ENCODE measurements around the gene NPR1.

NPR1 gene

GRCh38 chr1:153730468-153730988 lies 52.0 kb downstream of the NPR1 start:
- no peak for DNase-seq

DNA sequence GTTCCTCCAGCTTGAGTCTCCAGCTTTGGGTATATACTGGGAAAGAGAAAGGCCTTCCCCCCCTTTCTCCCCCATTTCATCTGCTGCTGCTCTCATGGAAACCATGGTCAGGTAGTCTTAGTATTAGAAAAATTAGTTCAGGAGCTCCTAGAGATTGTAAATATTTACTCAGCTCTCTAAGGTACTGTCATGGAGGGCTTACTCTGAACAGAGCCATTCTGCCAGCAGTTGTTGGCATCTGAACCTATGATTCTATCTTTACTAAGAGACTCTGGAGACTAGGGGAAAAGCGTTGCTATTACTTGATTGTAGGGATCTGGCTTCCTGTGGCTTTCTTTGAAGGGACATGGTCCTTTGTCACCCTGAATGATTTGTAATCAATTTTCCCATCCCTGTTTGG lies 55.5 kb downstream of the NPR1 start:
- no peak for DNase-seq

DNA sequence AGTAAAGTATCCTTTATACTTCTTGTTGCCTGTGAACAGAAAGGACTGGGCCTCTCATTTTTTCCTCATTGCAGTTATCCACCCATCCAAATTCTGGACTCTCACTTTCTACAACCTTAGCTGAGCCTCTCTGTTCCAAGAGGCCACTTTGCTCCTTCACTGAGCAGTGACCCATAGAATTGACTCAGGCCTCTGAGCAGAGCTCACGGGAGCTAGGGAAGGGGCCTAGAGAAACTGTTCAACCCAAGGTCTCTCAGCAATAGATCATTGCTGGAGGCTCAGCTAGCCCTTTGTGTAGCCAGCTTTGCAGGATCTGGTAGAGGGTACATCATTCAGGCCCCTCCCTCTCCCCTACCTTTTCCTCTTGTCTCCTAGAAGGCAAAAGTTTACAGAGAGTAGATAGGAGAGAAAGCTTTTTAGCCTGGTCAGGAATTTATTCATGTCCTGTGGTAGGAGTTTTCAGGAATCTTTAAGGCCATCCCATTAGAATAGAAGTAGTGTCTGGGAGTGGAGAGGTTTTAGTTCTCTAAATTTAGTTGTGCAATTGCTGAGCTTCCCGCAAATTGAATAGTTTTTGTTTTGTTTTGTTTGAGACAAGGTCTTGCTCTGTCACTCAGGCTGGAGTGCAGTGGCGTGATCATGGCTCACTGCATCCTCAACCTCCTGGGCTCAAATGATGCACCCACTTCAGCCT lies 56.1 kb downstream of the NPR1 start:
- DNase-seq: no peak

DNA sequence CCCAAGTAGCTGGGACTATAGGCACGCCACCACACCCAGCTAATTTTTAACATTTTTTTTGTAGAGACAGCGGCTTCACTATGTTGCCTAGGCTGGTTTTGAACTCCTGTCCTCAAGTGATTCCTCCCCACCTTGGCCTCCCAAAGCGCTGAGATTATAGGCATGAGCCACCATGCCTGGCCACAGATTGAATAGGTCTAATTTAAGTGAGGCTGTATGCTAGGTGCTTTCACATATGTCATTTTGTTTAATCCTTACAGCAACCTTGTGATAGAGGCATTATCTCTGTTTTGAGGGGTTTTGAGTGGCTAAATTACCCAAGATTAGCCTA lies 56.6 kb downstream of the NPR1 start:
- DNase-seq: no peak

DNA sequence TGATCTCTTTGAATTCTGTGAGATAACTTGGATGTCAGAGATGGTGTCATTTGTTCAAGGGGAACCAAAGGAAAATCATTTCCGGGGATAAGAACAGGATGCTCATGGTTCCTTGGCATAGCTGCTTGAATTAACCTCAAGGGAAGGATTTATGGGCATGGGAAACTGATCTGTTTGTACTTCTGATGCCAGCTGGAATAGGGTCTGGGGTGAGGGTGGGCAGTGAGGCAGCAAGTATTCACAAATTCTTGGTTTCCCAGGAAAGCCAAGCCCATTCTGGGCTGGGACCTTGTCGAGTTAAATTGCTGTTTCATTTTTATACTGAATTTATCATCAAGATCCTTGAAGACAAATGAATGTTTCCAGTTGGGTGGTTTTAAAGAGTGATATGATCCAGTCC lies 63.5 kb downstream of the NPR1 start:
- DNase-seq: no peak

DNA sequence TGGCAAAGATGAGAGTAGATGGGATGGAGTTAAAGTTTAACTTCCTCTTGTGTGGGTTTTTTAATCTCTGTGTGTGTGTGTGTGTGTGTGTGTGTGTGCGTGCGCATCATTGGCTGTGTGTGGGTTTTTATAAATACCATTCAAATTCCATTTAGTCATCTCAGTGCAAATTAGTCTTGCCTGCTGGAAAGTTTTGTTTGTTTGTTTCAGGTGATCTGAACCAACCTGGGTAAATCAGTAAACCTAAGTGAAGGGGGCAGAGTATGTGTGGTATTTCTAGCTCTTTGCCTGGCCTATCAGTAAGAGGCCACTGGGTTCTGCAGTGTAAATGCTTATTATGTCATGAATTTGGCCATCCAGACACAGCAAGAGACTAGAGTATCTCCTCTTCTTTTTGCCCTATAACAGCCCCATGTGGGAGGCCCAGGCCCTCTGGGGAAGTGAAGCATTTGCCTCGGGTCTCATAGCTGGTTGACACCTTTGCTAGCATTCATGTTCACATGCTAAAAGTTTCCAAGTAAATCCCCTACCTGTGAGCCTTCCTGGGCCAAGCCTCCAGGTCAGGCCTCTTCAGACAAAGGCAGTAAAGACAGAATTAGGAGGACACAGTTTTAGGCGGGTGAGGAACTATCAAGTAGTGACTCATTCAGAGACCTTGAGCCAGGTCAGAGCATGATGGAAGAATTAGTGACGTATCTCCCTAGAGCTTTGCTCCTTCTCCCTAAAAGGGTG lies 64.1 kb downstream of the NPR1 start:
- no peak for DNase-seq
